Fibroblast of pulmonary artery (primary cell): ENCODE data around the gene ADAM11.

Source experiments
- DNase-seq: peaks from one replicate; pipeline ENCODE4 v3.0.0-alpha.2; 2010; ENCODE audit warnings: low read depth
- H3K4me3 ChIP-seq: replicated peaks from 2 replicates; pipeline ENCODE4 v1.5.1; 2011; ENCODE audit warnings: low read depth, mild to moderate bottlenecking, control low read depth, low read length, moderate library complexity
- TF ChIP-seq, protein P1 (sequence below): IDR thresholded peaks from 2 replicates; pipeline ENCODE4 v1.5.1; 2011; ENCODE audit warnings: mild to moderate bottlenecking, control low read depth, low read length, inconsistent platforms; ENCODE audit errors: missing control alignments

The ADAM11 gene

DNA sequence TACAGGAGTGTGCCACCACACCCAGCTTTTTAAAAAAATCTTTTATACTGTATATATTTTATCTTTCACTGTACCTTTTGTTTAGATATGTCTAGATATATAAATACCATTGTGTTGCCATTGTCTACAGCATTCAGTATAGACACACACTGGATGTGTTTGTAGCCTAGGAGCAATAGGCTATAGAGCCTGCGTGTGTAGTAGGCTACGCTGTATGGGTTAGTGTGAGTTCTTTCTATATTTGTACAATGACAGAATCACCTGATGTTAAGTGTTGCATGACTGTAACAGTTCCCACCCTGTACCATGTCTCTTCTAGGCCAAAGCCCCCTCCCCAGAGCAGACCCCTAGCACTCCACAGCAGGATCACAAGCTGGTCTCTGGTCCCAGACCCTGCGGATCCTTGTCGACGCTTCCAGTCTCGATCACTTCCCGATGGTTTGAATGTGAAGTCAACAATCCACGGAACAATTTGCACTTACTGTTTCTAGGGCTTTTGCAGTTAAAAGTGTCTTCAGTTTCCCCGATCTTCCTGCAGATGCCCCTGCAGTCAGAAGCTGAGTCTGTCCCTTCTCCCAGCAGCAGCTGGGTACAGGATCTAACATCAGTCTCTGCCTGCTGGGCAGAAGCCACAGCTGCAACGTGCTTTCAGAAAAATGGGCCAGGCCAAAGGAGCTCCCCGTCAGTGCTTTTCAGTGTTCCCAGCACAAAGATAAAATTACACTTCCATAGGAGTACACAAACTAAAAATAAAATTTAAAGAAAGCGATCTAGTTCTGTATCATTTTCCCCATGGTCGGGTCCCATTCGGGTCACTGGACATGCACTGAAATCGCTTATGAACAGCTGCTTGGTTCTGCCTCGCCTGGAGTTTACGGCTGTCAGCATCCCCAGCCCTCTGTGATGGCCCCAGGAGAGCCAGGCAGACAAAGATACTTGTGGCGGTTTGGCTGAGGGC, 35.4 kb downstream of the ADAM11 start:
- TF ChIP-seq, protein P1, sequence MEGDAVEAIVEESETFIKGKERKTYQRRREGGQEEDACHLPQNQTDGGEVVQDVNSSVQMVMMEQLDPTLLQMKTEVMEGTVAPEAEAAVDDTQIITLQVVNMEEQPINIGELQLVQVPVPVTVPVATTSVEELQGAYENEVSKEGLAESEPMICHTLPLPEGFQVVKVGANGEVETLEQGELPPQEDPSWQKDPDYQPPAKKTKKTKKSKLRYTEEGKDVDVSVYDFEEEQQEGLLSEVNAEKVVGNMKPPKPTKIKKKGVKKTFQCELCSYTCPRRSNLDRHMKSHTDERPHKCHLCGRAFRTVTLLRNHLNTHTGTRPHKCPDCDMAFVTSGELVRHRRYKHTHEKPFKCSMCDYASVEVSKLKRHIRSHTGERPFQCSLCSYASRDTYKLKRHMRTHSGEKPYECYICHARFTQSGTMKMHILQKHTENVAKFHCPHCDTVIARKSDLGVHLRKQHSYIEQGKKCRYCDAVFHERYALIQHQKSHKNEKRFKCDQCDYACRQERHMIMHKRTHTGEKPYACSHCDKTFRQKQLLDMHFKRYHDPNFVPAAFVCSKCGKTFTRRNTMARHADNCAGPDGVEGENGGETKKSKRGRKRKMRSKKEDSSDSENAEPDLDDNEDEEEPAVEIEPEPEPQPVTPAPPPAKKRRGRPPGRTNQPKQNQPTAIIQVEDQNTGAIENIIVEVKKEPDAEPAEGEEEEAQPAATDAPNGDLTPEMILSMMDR: no peak
- peak; percentile 16 for DNase-seq
- H3K4me3 ChIP-seq: no peak overlapping the region

DNA sequence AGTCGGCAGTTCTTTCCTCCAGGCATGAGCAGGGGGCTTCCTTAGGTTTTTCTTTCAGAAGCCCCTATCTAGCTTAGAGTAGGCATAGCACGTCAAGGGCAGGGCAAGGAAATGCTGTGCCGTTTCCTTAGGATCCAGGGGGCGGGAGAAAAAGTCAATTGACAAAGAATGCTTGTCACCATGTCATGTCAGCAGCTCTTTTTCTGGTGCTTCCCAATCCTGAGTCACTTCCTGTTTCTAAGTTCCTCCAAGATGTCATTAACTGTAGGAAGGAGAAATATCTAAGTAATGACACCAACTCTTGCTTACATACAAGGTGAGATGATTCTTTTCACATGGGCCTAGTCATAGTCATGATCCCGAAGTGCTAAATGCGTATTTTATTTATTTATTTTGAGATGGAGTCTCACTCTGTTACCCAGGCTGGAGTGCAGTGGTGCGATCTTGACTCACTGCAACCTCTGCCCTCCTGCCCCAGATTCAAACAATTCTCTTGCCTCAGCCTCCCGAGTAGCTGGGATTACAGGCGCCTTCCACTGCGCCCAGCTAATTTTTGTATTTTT, 36.1 kb downstream of the ADAM11 start:
- TF ChIP-seq, protein P1: no peak
- no peak overlapping the region for H3K4me3 ChIP-seq
- peak; percentile 82 for DNase-seq

DNA sequence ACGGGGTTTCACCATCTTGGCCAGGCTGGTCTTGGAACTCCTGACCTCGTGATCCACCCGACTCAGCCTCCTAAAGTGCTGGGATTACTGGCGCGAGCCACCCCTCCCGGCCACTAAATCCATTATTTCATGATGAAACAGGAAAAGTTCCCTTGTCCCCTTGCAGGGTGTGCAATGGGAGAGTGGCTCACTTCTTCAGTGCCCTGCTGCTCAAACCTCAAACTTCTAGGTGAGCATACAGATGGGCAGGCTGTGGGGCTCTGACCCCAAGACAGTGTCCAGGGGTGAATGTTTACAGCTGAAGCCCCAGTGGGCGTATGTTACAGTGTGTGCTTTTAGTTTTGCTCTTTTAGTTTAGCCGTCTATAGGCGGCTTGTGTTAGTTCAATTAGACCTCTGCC, 36.6 kb downstream of the ADAM11 start:
- DNase-seq: no peak
- TF ChIP-seq, protein P1: no peak
- no peak overlapping the region for H3K4me3 ChIP-seq

DNA sequence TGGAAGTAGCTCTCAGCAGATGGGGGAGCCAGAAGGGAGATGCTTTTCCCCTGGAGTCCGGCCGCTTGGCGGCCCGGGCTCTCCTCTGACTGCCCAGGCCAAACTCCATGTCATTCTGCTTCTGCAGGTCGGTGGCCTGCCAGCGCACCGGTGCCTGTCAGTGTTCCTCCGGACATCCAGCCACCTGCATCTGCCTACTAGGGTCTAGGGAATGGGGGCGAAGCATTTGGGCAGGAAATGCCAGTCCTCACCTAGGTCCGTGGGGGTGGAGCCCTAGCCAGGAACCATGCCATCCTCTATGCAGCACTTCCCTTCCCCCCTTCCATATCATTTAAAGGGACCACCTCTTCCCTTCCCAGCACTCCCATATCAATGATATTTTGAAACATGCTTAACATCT, 37.1 kb downstream of the ADAM11 start:
- TF ChIP-seq, protein P1: no peak
- no peak overlapping the region for H3K4me3 ChIP-seq
- DNase-seq: no peak

DNA sequence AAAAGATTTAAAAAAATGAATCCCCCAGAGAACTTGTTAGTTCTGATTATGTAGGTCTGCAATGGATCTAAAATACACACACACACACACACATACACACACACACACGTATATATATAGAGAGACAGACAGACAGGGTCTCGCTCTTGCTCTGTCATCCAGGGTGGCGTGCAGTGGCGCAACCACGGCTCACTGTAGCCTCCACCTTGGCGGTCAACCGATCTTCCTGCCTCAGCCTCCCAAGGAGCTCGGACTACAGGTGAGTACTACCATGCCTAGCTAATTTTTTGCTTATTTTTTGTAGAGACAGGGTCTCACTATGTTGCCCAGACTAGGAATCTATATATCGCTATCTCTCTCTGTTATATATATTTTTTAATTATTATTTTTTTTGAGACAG, 37.9 kb downstream of the ADAM11 start:
- DNase-seq: no peak
- H3K4me3 ChIP-seq: no peak overlapping the region
- TF ChIP-seq, protein P1: no peak

DNA sequence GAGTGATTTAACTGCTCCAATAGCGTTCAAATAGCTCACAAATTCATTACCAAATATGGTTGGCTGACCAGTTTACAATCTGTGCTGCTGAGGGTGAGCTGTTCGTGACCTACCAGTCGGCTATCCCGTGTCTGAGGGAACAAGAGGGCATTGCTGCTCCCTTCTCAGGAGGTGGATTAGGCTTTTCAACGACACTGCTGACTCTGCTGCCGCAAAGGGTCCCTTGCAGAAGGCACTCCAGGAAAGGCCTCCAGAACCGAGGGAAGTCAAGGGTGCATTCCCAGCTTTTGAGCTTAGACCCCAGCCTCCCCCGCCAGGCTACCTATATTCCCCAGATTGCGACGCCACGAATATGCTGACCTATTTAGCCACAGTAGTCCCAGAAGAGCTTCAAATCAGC, 39.0 kb downstream of the ADAM11 start:
- no peak overlapping the region for H3K4me3 ChIP-seq
- no peak for DNase-seq

More for the DNA sequence above, 39.0 kb downstream of the ADAM11 start:
- TF ChIP-seq, protein P1: no peak
